GM15510 (cell line): ENCODE measurements around the gene GARIN5A.

ENCODE experiments used
- POLR2A ChIP-seq: IDR thresholded peaks from 3 replicates; pipeline ENCODE4 v1.6.1; 2011; ENCODE audit warnings: borderline replicate concordance; ENCODE audit not compliant: insufficient read length; ENCODE audit errors: extremely low read depth

The GARIN5A gene

GRCh38 chr19:50512112-50512998 lies 35.7 kb upstream of the GARIN5A start:
- TF ChIP-seq POLR2A = no peak

GRCh38 chr19:50511069-50511822 lies 34.6 kb upstream of the GARIN5A start, which contains the start of gene JOSD2:
Gene JOSD2 (minus strand): TSS chr19:50511191. CDS start chr19:50510431, 760 bp downstream.
- peak; percentile 59 for TF ChIP-seq POLR2A

DNA sequence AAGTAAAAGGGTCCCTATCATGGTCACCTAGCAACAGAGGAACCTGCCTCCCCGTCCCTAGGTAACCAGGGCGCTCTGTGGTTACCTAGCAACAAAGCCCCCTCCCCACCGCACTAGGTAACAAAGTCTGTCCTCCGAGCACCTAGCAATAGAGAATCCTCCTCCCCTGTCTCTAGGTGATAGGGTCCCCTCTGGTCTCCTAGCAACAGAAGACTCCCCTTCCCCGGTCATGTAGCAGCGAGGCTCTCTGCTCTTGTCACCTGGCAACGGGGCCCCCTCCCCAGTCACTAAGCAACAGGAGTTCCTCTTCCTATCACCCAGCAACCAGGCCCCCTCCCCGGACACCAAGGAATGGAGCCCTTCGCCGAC lies 34.0 kb upstream of the GARIN5A start:
- no peak for TF ChIP-seq POLR2A

GRCh38 chr19:50510121-50510670 lies 33.5 kb upstream of the GARIN5A start:
- TF ChIP-seq POLR2A = no peak

DNA sequence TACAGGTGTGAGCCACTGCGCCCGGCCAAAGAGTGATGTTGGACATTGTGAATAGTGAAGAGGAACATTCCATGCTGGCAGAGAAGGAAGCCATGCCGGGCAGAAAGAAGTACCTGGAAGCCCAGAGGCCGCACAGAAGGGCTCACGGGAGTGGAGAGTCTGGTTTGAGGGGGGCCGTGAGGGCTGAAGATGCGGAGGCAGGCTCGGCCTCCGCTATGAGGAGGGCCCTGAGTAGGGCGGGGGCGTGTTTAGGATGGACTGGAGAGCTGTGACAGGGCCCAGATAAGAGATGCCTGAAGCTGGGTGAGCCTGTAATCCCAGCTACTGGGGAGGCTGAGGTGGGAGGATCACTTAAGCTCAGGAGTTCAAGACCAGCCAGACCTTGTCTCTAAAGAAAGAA lies 32.7 kb upstream of the GARIN5A start:
- TF ChIP-seq POLR2A = no peak

- TF ChIP-seq POLR2A = no peak
Measured at GRCh38 chr19:50508843-50509190, 32.2 kb upstream of the GARIN5A start.

- no peak for TF ChIP-seq POLR2A
Measured at GRCh38 chr19:50507376-50507775, 30.7 kb upstream of the GARIN5A start.

DNA sequence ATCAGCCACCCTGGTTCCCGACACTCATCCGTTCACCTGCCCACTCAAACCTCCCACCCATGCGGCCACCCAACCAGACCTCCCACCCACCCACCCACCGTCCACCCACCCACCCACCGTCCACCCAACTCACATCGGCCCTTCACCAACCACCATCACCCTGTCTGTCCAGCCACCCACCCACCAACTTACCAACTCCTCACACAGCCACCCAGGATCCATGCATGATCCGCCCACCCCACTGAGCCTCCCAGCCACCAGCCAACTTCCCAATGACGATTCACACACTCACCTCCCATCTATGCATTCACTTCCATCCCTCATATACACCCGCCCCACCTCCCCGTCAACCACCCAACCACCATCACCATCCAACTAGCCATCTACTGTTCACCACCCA lies 30.1 kb upstream of the GARIN5A start:
- TF ChIP-seq POLR2A = no peak

- TF ChIP-seq POLR2A = no peak
Measured at GRCh38 chr19:50505856-50506611, 29.4 kb upstream of the GARIN5A start.

DNA sequence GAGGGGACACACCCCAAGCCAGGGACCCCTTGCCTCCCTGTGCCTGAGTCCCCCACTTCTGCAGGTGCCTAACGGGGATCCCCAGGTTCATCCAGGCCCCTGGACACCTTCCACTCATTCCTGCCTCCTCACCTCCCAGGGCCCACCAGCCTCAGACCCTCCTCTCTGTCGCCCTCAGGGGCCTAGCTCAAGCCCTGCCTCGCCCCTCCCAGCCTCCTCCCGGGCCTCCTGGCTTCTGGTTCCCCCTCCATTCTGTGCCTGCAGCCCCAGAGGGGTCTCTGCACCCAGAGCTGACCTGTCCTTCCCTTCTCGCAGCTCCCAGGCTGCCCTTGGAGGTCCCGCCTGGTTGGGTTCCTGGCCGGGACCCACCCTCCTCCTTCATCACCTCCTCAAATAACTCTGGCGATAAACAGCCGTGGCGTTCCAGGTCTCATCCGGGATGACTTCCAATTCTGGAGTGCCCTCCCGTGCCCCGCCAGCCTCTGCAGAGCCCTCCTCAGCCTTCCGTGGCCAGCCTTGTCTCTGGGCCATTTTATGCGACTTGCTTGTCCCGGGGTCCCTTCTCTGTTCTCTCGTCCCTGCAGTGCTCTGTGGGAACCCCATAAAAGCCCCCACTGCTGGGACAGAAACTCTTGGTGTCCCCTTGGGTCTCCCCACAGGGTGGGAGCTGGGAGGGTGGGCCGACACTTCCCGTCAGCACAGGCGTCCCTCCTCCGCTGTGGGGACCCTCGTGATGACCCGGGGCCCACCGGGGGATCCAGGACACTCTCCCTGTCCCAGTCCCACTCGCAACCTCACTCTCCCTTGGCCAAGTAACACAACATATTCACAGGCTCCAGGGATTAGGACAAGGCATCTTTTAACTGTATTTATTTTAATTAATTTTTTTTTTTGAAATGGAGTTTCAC lies 25.2 kb upstream of the GARIN5A start:
- no peak for TF ChIP-seq POLR2A

DNA sequence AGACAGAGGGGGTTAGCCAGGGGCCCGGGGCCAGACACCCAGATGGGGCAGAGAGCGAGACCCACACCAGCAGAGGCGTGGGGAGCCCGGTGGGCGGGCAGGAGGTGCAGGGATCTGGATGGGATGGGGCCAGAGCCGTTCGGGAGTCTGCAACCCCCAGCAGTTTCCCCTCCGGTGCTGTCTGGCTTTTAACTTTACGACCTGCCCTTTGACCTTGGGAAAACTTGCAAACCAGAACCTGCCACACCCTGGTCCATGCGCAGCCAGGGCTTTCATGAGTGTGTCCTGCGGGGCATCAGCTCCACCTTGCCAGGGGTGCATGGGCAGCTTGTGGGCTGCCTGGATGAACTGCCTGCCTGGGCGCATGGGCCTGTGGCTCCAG lies 24.5 kb upstream of the GARIN5A start:
- TF ChIP-seq POLR2A = no peak

- no peak for TF ChIP-seq POLR2A
Measured at GRCh38 chr19:50500753-50501151, 24.1 kb upstream of the GARIN5A start.

DNA sequence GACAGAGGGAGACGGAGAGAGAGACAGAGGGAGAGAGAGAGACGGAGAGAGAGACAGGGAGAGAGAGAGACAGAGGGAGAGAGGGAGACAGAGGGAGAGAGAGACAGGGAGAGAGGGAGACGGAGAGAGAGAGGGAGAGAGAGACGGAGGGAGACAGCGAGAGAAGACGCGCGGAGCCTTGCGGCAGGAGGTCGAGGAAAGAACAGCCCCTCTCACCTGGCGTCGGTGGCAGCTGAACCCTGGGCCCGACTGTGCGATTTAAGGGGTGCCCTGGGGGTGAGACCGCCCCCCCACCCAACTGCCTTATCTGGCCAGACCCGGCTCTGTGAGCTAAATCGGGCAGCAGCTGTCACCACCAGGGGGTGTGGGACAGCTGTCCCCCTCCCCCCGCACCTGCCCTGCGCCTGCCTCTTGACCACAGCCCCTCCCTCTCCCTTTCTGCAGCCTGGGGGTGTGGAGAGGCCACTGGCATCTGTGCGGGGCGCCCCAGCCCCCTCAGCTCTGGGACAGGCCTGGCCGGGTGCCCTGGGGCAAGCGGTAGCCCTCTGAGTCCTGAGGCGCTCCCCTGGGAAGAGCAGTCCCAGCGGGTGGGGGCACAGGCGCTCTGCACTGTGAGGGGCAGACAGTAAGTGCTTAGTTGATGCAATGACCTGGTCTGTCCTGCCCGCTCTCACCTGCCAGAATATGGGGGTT lies 23.6 kb upstream of the GARIN5A start:
- no peak for TF ChIP-seq POLR2A

DNA sequence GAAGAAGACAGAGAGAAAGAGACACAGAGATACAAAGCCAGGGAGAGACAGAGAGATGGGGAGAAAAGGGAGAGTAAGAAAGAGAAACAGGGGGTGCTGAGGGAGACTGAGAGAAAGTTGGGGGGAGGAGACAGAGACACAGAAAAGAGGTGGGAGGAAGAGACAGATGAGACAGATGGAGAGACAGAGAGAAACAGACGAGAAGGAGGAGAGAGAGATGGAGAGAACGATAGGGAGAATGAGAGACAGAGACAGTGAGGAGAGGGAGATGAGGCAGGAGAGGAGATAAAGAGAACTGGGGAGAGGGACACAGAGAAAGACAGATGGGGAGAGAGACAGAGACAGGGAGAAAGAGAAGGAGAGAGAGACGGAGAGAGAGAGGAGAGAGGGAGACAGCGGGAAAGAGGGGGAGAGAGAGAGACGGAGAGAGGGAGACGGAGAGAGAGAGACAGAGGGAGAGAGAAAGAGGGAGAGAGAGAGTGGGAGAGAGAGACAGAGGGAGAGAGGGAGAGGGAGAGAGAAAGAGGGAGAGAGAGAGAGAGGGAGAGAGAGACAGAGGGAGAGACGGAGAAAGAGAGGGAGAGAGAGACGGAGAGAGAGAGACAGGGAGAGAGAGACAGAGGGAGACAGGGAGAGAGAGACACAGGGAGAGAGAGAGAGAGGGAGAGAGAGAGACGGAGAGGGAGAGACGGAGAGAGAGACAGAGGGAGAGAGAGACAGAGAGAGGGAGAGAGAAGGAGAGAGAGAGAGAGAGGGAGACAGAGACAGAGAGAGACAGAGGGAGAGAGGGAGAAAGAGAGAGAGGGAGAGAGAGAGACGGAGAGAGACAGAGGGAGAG lies 21.8 kb upstream of the GARIN5A start:
- TF ChIP-seq POLR2A = no peak
